Heart right ventricle (tissue), 16 donors: ENCODE results near the gene MTMR8. TPM values are rescaled to one million over a fixed set of nuclear protein-coding genes. Genes with fewer than 3 reads are reported as not detected.

Source experiments
- ATAC-seq, 8 donors: fragments of 200-7000 bp; cut with Tn5 transposase; one replicate each; pipeline ENCODE4 v1.9.1; 2020; ENCODE audit warnings: mild to moderate bottlenecking in 8 of 8, moderate library complexity in 8 of 8, moderate number of reproducible peaks in 1 of 8
- DNase-seq, 2 donors: peaks; one replicate each; pipeline ENCODE4 v3.0.0-alpha.2; 2020
- H3K27ac ChIP-seq, 10 donors: fragments of 200-600 bp; sonication (generic) in 2 of 10; one replicate each; pipeline versions ENCODE4 v1.5.0 to v1.8.0; 2020 to 2022; ENCODE audit warnings: mild to moderate bottlenecking in 3 of 10
- H3K27me3 ChIP-seq, 7 donors: fragments of 200-600 bp; one replicate each; pipeline ENCODE4 v1.8.0; 2021 to 2022; ENCODE audit warnings: mild to moderate bottlenecking in 2 of 7
- H3K36me3 ChIP-seq, 9 donors: fragments of 200-600 bp; sonication (generic) in 1 of 9; one replicate each; pipeline versions ENCODE4 v1.5.0 to v1.8.0; 2020 to 2022; ENCODE audit warnings: mild to moderate bottlenecking in 2 of 9
- H3K4me1 ChIP-seq, 9 donors: fragments of 200-600 bp; sonication (generic) in 1 of 9; one replicate each; pipeline versions ENCODE4 v1.5.0 to v1.8.0; 2020 to 2022; ENCODE audit warnings: mild to moderate bottlenecking in 4 of 9
- H3K4me3 ChIP-seq, 10 donors: fragments of 200-600 bp; sonication (generic) in 2 of 10; one replicate each; pipeline versions ENCODE4 v1.5.0 to v1.8.0; 2020 to 2022; ENCODE audit warnings: mild to moderate bottlenecking in 7 of 10, moderate library complexity in 2 of 10
- H3K9me3 ChIP-seq, 11 donors: fragments of 200-600 bp in 10 of 11; sonication (generic) in 2 of 11; one replicate each; pipeline versions ENCODE4 v1.5.0 to v1.8.0; 2013 to 2022; ENCODE audit warnings: mild to moderate bottlenecking in 2 of 11, control low read depth in 1 of 11, moderate library complexity in 1 of 11
- CTCF ChIP-seq, 9 donors: fragments of 200-600 bp; sonication (generic) in 2 of 9; IDR thresholded peaks; one replicate each; pipeline versions ENCODE4 v1.5.0 to v1.8.0; 2021 to 2022; ENCODE audit warnings: antibody characterized with exemption in 9 of 9, mild to moderate bottlenecking in 5 of 9, moderate library complexity in 1 of 9
- WGBS, 2 donors: extraction: QIAGEN DNeasy Blood & Tissue Kit; methylation state at CpG; one replicate each; pipeline ENCODE4 v1.1.7; 2013; ENCODE audit warnings: inconsistent platforms in 1 of 2; 5-methylcytosine and 5-hydroxymethylcytosine counted together
- intact Hi-C, 10 donors: fragments of 100-400 bp; cut with DNase I; formaldehyde crosslinking; loops; one replicate each; pipeline versions ENCODE4 v1.11.1 to v1.14.2; 2022
- polyA plus RNA-seq, 2 donors: library from polyadenylated mRNA; stranded (reverse); fragments of 200-250 nt; gene quantifications; one replicate each; pipeline ENCODE4 v1.2.3, GENCODE V29; 2013
- total RNA-seq, 10 donors: library from RNA; stranded (reverse); fragmentation: NEBNext Ultra II Directional in 3 of 10; extraction: Animal tissue kit (Norgen Biotek cat#: 25700) in 3 of 10; gene quantifications; one replicate each; pipeline versions ENCODE4 v1.2.1 to v1.2.4, GENCODE V29; 2021 to 2023
- donor health status: Arrhythmogenic right ventricular cardiomyopathy.
- donor health status: ischemic (EF 13 %, LVEDD 7.1; RV severe dilation, severe dysfunction).
- donor health status: healthy with polysubstance abuse.
- donor health status: DM: no; HTN: yes; CAD: no.
- donor health status: DM: no; HTN: no; CAD: no.
- donor health status: ischemic (EF 25% LVEDD 6.9; RV normal size, moderate dysfunction).
- donor health status: ischemic (EF 25% LVEDD 5.7; RV mildly dilated, moderate dysfunction).
- donor health status: healthy.
- donor health status: DM: yes; HTN: yes; CAD: no.
- donor health status: Ischemic cardiomyopathy.
- donor health status: ischemic (EF 35%, LVEDD 5.7; RV mildly dilated, moderate dysfunction).
- donor health status: nonischemic (EF 11% LVEDD 7.7; RV severe dilation, severe dysfunction).
- donor health status: DM: yes; HTN: yes; CAD: no.
- donor health status: PGD.
- donor health status: ischemic (EF 29% LVEDD 5.4; RV normal size, mild dysfunction).
- donor health status: nonischemic (EF 23%, LVEDD 6.1; RV moderate dilation, normal function).

Gene MTMR8
- total and polyA plus RNA-seq, 12 donors = 0.14 to 0.99 (median 0.67) TPM

GRCh38 chrX:64342811-64343210, 52.4 kb downstream of the MTMR8 start:
- TF ChIP-seq CTCF (IDR thresholded peaks at IDR 0.05) = no peak
- no peak for ATAC-seq
- intact Hi-C loops = no loop called here

GRCh38 chrX:64338296-64338695, 57.0 kb downstream of the MTMR8 start:
- no peak overlapping the region for H3K27ac ChIP-seq
- no peak for ATAC-seq
- intact Hi-C loops = no loop called here
- H3K4me3 ChIP-seq = no peak overlapping the region
- H3K36me3 ChIP-seq = peaks cover 0 to 3% (median 0%) of the 10 kb centered on the region in 9 donors
- H3K9me3 ChIP-seq = no peaks in the 10 kb centered on the region
- no peaks in the 10 kb centered on the region for H3K27me3 ChIP-seq
- WGBS, 2 donors = 100% methylated on average over 1 of the region's 1 CpG
- H3K4me1 ChIP-seq = no peaks in the 10 kb centered on the region
- DNase-seq = no peak
- no peak for TF ChIP-seq CTCF (IDR thresholded peaks at IDR 0.05)

More at GRCh38 chrX:64342811-64343210, 52.4 kb downstream of the MTMR8 start:
- Histone ChIP-seq H3K36me3 (peaks cover 0 to 3% (median 0%) of the 10 kb centered on the region in 9 donors), H3K4me3 (no peak overlapping the region), H3K27me3 (no peaks in the 10 kb centered on the region), H3K27ac (no peak overlapping the region), H3K9me3 (no peaks in the 10 kb centered on the region), H3K4me1 (no peaks in the 10 kb centered on the region)
- DNase-seq = no peak
- 80 to 85% methylated on average over 1 of the region's 1 CpG for WGBS, 2 donors

GRCh38 chrX:64334467-64334866, 60.8 kb downstream of the MTMR8 start:
- Histone ChIP-seq H3K9me3 (no peaks in the 10 kb centered on the region), H3K27ac (no peak overlapping the region), H3K4me1 (no peaks in the 10 kb centered on the region), H3K27me3 (no peaks in the 10 kb centered on the region), H3K4me3 (no peak overlapping the region), H3K36me3 (peaks cover 0 to 13% (median 0%) of the 10 kb centered on the region in 9 donors)
- TF ChIP-seq CTCF (IDR thresholded peaks at IDR 0.05) = no peak
- ATAC-seq (no peak), DNase-seq (no peak)
- 81 to 83% methylated on average over 3 of the region's 3 CpGs for WGBS, 2 donors
- intact Hi-C loops = no loop called here

DNA sequence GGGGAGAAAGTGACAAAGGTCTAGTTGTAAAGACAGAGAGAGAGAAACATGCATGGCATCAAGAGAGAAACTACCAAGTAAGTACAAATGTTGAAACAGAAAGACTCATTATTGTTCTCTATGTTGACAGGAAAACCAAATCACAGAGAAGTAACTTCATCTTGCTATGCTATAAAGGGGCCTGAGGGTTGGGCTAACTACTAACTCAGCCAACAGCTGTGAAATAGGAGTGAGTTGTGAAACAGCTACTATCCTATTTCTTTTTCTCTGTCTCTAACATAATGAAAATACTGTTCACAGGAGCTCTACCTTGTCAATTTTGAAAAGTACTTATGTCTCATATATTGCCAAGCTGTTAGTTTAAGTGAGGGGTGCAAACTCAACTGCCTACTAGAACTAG, 65.0 kb downstream of the MTMR8 start:
- H3K27me3 ChIP-seq = no peaks in the 10 kb centered on the region
- H3K36me3 ChIP-seq = peaks cover 0 to 9% (median 0%) of the 10 kb centered on the region in 9 donors
- TF ChIP-seq CTCF (IDR thresholded peaks at IDR 0.05) = no peak
- no peak overlapping the region for H3K27ac ChIP-seq
- no peak for ATAC-seq
- peaks cover 0 to 5% (median 0%) of the 10 kb centered on the region in 11 donors for H3K9me3 ChIP-seq
- H3K4me1 ChIP-seq = no peaks in the 10 kb centered on the region
- DNase-seq = no peak
- no peak overlapping the region for H3K4me3 ChIP-seq
- intact Hi-C loops = no loop called here
